Mucosa of gallbladder (tissue), 1 donor: ENCODE data around the gene THOP1. TPM values are rescaled to one million over a fixed set of nuclear protein-coding genes. Genes with fewer than 3 reads are reported as not detected.

Experiments
- DNase-seq: peaks from one replicate; pipeline ENCODE4 v3.0.0-alpha.2; 2020; ENCODE audit warnings: low spot score
- total RNA-seq: library from RNA; stranded (reverse); gene quantifications from one replicate; pipeline ENCODE4 v1.2.1, GENCODE V29; 2021
- donor health status: DM: no; HTN: no; CAD: no.

The THOP1 gene
- total RNA-seq, 1 donor from 2014 or later, result 44.5 TPM

- no peak for DNase-seq
Measured at GRCh38 chr19:2762783-2763496, 22.4 kb upstream of the THOP1 start.

DNA sequence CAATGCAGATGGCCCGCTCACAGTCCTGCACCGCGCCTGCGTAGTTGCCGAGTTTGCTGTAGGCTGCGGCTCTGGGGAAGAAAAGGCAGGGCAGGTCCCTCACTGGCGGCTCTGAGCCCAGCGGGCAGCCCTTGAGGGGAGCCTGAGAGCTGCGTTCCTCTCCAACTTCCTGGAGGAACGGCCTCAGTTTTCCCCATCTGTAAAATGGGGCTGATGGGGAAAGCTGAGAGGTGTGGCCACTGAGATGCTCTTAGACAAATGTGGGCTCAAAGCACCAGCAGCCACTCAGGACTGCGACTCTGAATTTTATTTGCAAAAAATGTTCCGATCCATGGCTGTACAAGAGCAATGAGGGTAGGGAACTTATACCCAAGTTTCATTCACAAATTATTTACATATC, 21.6 kb upstream of the THOP1 start:
- no peak for DNase-seq

DNA sequence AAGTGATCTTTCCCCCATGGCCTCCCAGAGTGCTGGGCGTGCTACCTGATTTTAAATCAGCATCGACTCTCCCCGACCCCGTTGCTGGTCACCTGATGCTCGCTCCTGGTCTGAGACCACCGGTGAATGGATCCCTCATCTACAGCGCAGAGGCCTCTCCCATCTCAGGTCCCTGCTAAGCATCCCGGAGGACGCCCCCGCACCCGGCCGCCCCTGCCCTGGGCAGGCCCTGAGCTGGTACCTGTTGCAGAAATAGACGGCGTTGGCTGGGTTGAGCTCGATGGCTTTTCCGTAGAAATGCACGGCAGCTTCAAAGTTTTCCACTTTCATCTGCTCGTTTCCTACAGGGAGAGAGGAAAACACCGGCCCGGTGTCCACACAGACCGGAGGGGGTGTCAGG, 20.4 kb upstream of the THOP1 start:
- DNase-seq, result no peak

- DNase-seq, result no peak
Measured at GRCh38 chr19:2765376-2765775, 19.9 kb upstream of the THOP1 start.

GRCh38 chr19:2766594-2767372, 18.5 kb upstream of the THOP1 start:
- no peak for DNase-seq

- no peak for DNase-seq
Measured at GRCh38 chr19:2767688-2768087, 17.6 kb upstream of the THOP1 start.

- DNase-seq, result no peak
Measured at GRCh38 chr19:2768365-2769132, 16.8 kb upstream of the THOP1 start.

DNA sequence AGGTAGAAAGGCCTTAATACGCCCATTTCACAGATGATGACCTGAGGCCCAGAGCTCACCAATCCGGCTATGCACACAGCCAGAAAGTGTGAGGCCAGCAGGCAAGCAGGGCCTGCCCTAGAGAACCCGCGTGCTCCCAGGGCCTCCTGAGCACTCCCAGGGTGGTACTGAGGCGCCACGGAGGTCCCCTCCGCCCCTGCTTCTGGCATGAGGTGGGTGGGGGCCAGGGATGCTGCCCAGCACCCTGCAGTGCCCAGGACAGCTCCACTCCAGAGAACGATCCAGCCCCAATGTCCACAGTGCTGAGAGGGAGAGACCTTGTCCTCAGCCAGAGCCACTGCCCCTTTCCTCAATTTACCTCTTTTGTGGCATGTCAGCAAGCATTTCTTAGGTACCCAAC, 16.1 kb upstream of the THOP1 start:
- no peak for DNase-seq

- DNase-seq, result peak; percentile 65
Measured at GRCh38 chr19:2770055-2771013, 15.0 kb upstream of the THOP1 start.

DNA sequence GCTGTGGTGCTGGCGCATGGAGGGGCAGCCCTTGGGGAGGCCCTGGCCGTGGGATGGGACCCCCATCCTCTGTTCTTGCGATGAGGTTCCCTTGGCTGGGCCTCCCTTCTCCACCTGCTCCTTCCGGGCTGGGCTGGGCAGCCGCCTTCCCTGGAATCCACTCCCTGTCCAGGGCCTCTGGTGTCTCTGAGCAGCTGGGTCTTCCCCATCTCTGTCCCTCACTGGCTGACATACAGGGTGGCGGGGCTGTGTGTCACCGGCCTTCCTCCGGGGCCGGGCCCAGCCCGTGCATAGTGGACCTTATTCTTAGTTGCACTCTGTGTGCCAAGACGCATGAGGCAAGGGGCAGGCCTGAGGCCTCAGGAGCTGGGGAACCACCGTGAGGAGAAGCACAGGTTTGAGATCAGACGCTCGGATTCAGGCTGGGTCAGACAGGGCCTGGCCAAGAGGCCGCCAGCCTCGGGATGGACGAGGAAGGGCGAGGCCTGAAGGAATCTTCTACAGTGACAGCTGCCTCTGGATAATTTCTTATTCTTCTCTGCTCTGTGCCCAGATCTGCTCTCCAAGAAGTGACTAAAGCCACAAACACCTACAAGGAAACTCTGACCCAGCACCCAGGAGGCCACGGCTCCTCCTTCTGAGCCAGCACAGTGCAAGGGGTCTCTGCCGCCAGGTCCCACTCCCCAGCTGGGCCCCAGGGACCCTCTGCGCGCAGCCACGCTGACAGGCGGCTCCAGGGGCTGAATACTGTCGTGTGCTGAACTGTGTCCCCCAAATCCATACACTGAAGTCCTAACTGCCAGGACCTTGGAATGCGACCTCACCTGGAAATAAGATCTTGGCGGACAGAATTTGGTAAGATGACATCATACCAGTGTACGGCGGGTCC, 13.3 kb upstream of the THOP1 start:
- DNase-seq, result no peak

DNA sequence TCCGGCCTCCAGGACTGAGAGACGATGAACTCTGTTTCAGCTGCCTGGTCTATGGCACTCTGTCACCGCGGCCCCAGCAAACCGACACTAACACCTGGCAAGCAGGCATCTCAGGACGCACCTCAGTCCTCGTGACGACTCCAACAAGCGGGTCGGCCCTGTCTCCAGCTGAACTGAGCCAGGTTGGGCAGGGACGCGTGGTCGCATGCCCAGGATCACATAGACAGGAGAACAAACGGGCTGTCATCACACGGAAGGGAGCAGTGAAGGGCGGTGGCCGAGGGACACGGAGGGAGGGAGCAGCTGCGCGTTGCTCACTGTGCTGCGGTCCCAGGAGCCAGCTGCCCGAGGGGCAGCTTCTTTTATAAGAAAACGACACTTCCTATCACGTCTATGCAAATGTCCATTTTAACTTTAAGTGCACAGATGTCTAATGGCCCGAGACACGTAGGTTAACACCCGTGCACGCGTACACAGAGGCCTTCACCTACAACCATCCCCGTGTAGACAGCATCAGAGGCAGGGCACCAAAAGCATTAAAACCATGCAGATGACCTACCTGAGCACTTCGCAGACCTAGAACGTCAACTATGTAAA, 11.1 kb upstream of the THOP1 start:
- no peak for DNase-seq

DNA sequence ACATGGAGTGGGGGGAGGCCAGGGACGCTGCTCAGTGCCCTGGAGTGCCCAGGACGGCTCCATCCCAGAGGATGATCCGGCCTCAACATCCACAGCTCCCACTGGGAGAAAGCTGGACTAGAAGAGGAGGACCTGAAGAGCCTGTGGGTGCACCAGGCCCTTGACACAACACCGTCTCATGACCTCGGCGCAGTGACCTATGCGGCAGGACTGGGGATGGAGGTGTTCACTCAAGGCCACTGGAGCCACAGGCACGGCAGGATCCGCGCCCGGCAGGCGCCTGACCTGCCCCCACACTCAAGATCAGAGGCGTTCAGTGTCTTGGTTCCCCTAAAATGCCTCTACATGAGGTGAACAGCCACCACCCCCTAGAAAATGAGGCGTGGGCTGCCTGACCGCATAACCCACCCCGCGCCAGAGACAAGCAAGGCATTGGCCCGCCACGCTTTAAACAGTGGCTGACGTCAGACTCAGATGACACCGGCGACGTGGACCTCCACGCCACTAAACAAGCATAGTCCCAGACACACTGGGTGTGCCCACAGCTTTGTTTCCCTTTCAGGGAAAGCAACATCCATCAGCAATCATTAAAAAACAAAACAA, 10.2 kb upstream of the THOP1 start:
- DNase-seq, result peak; percentile 35

- peak; percentile 46 for DNase-seq
Measured at GRCh38 chr19:2775556-2776430, 9.5 kb upstream of the THOP1 start.

GRCh38 chr19:2777952-2778683, 7.2 kb upstream of the THOP1 start:
- no peak for DNase-seq

GRCh38 chr19:2779121-2779740, 6.1 kb upstream of the THOP1 start:
- DNase-seq, result no peak

GRCh38 chr19:2780284-2780683, 5.0 kb upstream of the THOP1 start:
- DNase-seq, result no peak

DNA sequence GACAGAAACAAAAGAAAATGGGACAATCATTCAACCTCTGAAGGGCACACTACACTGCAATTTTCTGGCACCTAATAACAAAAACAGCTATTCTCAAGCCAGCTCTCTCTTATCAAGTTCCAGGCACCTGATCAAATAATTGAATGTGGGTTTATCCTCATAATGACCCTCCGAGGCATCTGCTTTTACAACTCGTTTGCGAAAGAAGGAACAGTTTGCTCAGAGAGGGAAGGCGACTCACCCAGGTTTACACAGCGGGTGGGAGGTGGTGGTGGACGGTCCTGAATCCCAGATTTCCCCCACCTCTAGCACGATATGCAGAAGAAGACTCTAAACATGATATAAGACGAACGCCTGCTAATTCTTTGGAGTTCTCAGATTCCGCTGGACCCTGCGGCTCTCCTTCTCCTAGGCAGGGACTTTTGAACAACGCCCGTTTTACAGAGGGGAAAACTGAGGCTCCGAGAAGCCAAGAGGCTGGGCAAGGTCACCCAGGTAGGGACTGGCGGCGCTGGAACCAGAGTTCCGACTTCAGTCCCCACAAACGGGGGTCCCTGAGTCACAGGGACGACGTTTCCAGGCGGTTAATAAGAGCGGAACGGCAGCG, 2.9 kb upstream of the THOP1 start:
- no peak for DNase-seq
